Liver (tissue), 9 donors: ENCODE measurements around the gene MLF2. TPM values are rescaled to one million over a fixed set of nuclear protein-coding genes. Genes with fewer than 3 reads are reported as not detected.

ENCODE experiments used
- DNase-seq: peaks from one replicate; pipeline ENCODE4 v3.0.0-alpha.2; 2017; ENCODE audit warnings: low spot score
- H3K27ac ChIP-seq, 2 donors: one replicate each; pipeline ENCODE4 v1.7.0; 2013; ENCODE audit warnings: inconsistent platforms in 2 of 2, low read length in 2 of 2, control low read depth in 1 of 2, low read depth in 1 of 2, mild to moderate bottlenecking in 1 of 2
- H3K27me3 ChIP-seq, 4 donors: one replicate each; pipeline versions ENCODE4 v1.6.1 to v1.7.0; 2013; ENCODE audit warnings: low read length in 3 of 4, inconsistent platforms in 1 of 4, mild to moderate bottlenecking in 1 of 4, moderate library complexity in 1 of 4; ENCODE audit not compliant: control insufficient read depth in 4 of 4, insufficient read depth in 4 of 4
- H3K36me3 ChIP-seq, 4 donors: one replicate each; pipeline versions ENCODE4 v1.6.1 to v1.7.0; 2013; ENCODE audit warnings: low read length in 3 of 4, mild to moderate bottlenecking in 3 of 4, low read depth in 1 of 4, moderate library complexity in 1 of 4; ENCODE audit not compliant: control insufficient read depth in 4 of 4, insufficient read depth in 3 of 4
- H3K4me1 ChIP-seq, 4 donors: one replicate each; pipeline versions ENCODE4 v1.6.1 to v1.7.0; 2013; ENCODE audit warnings: low read length in 3 of 4, mild to moderate bottlenecking in 3 of 4, moderate library complexity in 1 of 4; ENCODE audit not compliant: control insufficient read depth in 4 of 4, insufficient read depth in 4 of 4
- H3K4me3 ChIP-seq, 3 donors: one replicate each; pipeline versions ENCODE4 v1.6.1 to v1.7.0; 2013; ENCODE audit warnings: low read length in 3 of 3, control low read depth in 1 of 3, low read depth in 1 of 3, mild to moderate bottlenecking in 1 of 3
- H3K9ac ChIP-seq, 2 donors: one replicate each; pipeline ENCODE4 v1.7.0; 2013; ENCODE audit warnings: low read length in 2 of 2, mild to moderate bottlenecking in 2 of 2, moderate library complexity in 2 of 2, control low read depth in 1 of 2, low read depth in 1 of 2
- H3K9me3 ChIP-seq, 4 donors: one replicate each; pipeline versions ENCODE4 v1.6.1 to v1.7.0; 2013; ENCODE audit warnings: low read length in 3 of 4; ENCODE audit not compliant: control insufficient read depth in 4 of 4
- ATF3 ChIP-seq: IDR thresholded peaks from 2 replicates; pipeline ENCODE4 v1.6.1; 2016; ENCODE audit warnings: antibody characterized with exemption
- FOXA2 ChIP-seq: IDR thresholded peaks from 2 replicates; pipeline ENCODE4 v1.6.1; 2016; ENCODE audit warnings: antibody characterized with exemption
- HNF4A ChIP-seq, 2 donors: conservative IDR thresholded peaks; 2 replicates each; pipeline ENCODE4 v1.6.1; 2016; ENCODE audit warnings: antibody characterized with exemption in 2 of 2, mild to moderate bottlenecking in 2 of 2
- HNF4G ChIP-seq: IDR thresholded peaks from 2 replicates; pipeline ENCODE4 v1.6.1; 2016; ENCODE audit warnings: antibody characterized with exemption
- JUND ChIP-seq, 2 donors: IDR thresholded peaks; 2 replicates each; pipeline ENCODE4 v1.6.1; 2016; ENCODE audit warnings: antibody characterized with exemption in 2 of 2
- MAX ChIP-seq: IDR thresholded peaks from 2 replicates; pipeline ENCODE4 v1.6.1; 2016; ENCODE audit warnings: antibody characterized with exemption
- NR2F2 ChIP-seq: IDR thresholded peaks from 2 replicates; pipeline ENCODE4 v1.6.1; 2016; ENCODE audit warnings: antibody characterized with exemption
- RAD21 ChIP-seq, 2 donors: IDR thresholded peaks; 2 replicates each; pipeline ENCODE4 v1.6.1; 2016; ENCODE audit warnings: antibody characterized with exemption in 2 of 2, mild to moderate bottlenecking in 2 of 2
- REST ChIP-seq: IDR thresholded peaks from 2 replicates; pipeline ENCODE4 v1.6.1; 2016; ENCODE audit warnings: antibody characterized with exemption, mild to moderate bottlenecking
- RXRA ChIP-seq, 2 donors: IDR thresholded peaks; 2 replicates each; pipeline ENCODE4 v1.6.1; 2017 to 2018; ENCODE audit warnings: antibody characterized with exemption in 2 of 2, mild to moderate bottlenecking in 1 of 2
- SP1 ChIP-seq: IDR thresholded peaks from 2 replicates; pipeline ENCODE4 v1.6.1; 2018; ENCODE audit warnings: antibody characterized with exemption, mild to moderate bottlenecking
- TAF1 ChIP-seq: conservative IDR thresholded peaks from 2 replicates; pipeline ENCODE4 v1.6.1; 2016; ENCODE audit warnings: antibody characterized with exemption, mild to moderate bottlenecking
- WGBS: extraction: QIAGEN DNeasy Blood & Tissue Kit; methylation state at CpG from one replicate; pipeline ENCODE4 v1.1.7; 2013; 5-methylcytosine and 5-hydroxymethylcytosine counted together
- polyA plus RNA-seq, 2 donors: library from polyadenylated mRNA; stranded (reverse) in 1 of 2; unstranded in 1 of 2; fragments of 200-250 nt in 1 of 2; fragments of >200 nt in 1 of 2; fragmentation: Nextera tagmentation in 1 of 2; extraction: Ambion mirVana in 1 of 2; gene quantifications; one replicate each; pipeline versions ENCODE4 v1.2.1 to v1.2.3, GENCODE V29; 2013 to 2015
- total RNA-seq, 2 donors: library from RNA; depleted of rRNA; stranded (reverse); fragments of >200 nt; gene quantifications; one replicate each; pipeline ENCODE4 v1.2.3, GENCODE V29; 2014
- TF ChIP-seq, protein P1 (sequence below): fragments of 150-350 bp; IDR thresholded peaks from 2 replicates; pipeline ENCODE4 v1.5.1; 2017; ENCODE audit warnings: improper control_type of control experiment, low read depth, low read length; ENCODE audit not compliant: missing input control
- TF ChIP-seq, protein P2 (sequence below): IDR thresholded peaks from 2 replicates; pipeline ENCODE4 v1.6.1; 2016; ENCODE audit warnings: antibody characterized with exemption
- donor health status: healthy.
- donor health status: healthy.
- donor health status: healthy.
- donor health status: healthy.
- donor health status: healthy.

The MLF2 gene
- total and polyA plus RNA-seq, 4 donors, result 59.6 to 235 (median 163) TPM

DNA sequence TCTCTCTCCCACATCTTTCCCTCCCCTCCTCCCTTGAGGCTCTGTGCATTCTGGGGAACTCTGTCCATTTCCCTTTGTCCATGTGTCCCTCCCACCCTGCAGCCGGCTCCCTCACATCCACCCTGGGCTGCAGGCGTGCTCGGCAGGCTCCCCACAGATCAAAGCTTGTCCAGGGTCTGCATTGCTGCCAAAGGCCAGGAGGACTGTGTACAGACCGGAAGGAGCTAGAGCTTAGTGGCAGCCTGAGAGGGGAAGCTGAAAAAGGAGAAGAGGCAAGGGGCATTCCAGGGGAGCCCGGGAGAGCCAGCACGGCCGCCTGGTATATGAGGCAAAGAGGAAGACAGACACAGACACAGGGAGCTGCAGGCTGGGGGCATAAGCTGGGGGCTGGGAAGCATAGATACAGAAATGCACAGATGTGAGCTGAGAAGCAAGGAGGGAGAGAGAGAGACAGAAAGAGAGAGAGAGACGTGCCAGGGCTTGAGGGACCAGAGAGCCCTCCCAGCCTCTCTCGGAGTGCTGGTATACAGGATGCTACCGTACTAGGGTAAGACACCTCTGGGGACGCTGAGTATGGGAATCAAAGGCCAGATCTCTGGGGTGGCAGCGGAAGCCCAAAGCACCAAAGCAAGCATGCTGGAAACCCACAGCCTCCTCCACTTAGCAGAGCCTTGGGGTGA lies 39.7 kb upstream of the MLF2 start (continued):
- TF ChIP-seq, protein P1, sequence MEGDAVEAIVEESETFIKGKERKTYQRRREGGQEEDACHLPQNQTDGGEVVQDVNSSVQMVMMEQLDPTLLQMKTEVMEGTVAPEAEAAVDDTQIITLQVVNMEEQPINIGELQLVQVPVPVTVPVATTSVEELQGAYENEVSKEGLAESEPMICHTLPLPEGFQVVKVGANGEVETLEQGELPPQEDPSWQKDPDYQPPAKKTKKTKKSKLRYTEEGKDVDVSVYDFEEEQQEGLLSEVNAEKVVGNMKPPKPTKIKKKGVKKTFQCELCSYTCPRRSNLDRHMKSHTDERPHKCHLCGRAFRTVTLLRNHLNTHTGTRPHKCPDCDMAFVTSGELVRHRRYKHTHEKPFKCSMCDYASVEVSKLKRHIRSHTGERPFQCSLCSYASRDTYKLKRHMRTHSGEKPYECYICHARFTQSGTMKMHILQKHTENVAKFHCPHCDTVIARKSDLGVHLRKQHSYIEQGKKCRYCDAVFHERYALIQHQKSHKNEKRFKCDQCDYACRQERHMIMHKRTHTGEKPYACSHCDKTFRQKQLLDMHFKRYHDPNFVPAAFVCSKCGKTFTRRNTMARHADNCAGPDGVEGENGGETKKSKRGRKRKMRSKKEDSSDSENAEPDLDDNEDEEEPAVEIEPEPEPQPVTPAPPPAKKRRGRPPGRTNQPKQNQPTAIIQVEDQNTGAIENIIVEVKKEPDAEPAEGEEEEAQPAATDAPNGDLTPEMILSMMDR, result no peak
- no peak for TF ChIP-seq MAX

DNA sequence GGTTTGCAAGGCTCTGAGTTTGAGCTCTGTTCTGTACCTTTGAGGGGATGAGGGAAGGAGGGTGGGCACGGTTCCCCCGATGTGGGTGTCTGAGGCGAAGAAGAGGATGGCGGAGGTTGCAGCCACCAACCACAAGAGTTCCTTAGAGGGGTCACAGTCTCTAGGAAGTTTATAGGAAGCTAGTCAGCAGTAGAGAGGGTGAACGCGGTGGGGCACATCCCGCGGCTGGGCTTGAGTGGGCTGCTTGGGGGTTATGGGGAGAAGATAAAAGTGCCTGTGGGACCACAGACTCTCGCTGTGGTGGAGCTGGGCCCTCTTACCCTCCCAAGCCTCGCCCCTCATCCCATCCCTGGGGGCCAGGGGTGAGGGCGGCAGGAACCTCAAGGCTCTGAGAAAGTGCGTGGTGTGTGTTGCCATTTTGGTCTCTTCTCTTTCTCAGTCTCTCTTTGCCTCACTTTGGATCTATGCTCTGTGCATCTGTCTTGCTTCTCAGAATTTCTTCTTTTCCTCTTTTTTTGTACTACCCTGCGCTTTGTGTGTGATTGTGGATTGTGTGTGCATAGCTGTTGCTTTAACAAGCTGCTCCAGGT lies 39.1 kb upstream of the MLF2 start:
- peak overlapping the region in 1 of 2 donors; percentile 29 for H3K27ac ChIP-seq

More for the DNA sequence above, 39.1 kb upstream of the MLF2 start:
- Histone ChIP-seq H3K4me3 (peak overlapping the region in 1 of 3 donors; percentile 12), H3K27me3 (no peaks in the 10 kb centered on the region), H3K9me3 (no peaks in the 10 kb centered on the region), H3K4me1 (peaks cover 0 to 15% (median 3%) of the 10 kb centered on the region in 4 donors), H3K36me3 (no peaks in the 10 kb centered on the region), H3K9ac (peak overlapping the region in 1 of 2 donors; percentile 51)
- no peak for DNase-seq
- 73% methylated on average over 13 of the region's 13 CpGs for WGBS
- TF ChIP-seq HNF4A (conservative IDR thresholded peaks at IDR 0.05) (no peak), TAF1 (no peak), ATF3 (no peak), JUND (IDR thresholded peaks at IDR 0.05) (no peak), SP1 (no peak), NR2F2 (no peak), RXRA (IDR thresholded peaks at IDR 0.05) (no peak), RAD21 (IDR thresholded peaks at IDR 0.05) (no peak), REST (no peak), HNF4G (no peak), FOXA2 (no peak)
- TF ChIP-seq, protein P2, sequence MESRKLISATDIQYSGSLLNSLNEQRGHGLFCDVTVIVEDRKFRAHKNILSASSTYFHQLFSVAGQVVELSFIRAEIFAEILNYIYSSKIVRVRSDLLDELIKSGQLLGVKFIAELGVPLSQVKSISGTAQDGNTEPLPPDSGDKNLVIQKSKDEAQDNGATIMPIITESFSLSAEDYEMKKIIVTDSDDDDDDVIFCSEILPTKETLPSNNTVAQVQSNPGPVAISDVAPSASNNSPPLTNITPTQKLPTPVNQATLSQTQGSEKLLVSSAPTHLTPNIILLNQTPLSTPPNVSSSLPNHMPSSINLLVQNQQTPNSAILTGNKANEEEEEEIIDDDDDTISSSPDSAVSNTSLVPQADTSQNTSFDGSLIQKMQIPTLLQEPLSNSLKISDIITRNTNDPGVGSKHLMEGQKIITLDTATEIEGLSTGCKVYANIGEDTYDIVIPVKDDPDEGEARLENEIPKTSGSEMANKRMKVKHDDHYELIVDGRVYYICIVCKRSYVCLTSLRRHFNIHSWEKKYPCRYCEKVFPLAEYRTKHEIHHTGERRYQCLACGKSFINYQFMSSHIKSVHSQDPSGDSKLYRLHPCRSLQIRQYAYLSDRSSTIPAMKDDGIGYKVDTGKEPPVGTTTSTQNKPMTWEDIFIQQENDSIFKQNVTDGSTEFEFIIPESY, result no peak
